Measurements from ENCODE around the gene MORN3. TPM values are rescaled to one million over a fixed set of nuclear protein-coding genes. Genes with fewer than 3 reads are reported as not detected.

Gene MORN3
- total and polyA plus RNA-seq, 10 of the 15 experiments (the other 5 are each of a cell fraction or from before 2014, with no cell fraction given), result 0.08 to 0.34 (median 0.17) TPM

GRCh38 chr12:121712461-121713256 is 43.2 kb upstream of the MORN3 start, which contains the start of gene TMEM120B (continued):
- TF ChIP-seq ZBTB33 (IDR thresholded peaks at IDR 0.05) (no peak), RUNX3 (IDR thresholded peaks at IDR 0.05; ENCODE audit: low read length) (no peak), ATF2 (IDR thresholded peaks at IDR 0.05; ENCODE audit: low read length) (no peak), IRF3 (IDR thresholded peaks at IDR 0.05) (no peak), POU2F2 (IDR thresholded peaks at IDR 0.05; ENCODE audit: borderline replicate concordance, low read depth, low read length) (peak; percentile 93), YY1 (IDR thresholded peaks at IDR 0.05; ENCODE audit: low read depth, low read length) (peak; percentile 85), SRF (IDR thresholded peaks at IDR 0.05; ENCODE audit: low read depth in 2 of 2, low read length in 2 of 2) (no peak), ATF3 (IDR thresholded peaks at IDR 0.05; ENCODE audit: borderline replicate concordance, extremely low read depth, low read depth, low read length) (no peak), SMC3 (IDR thresholded peaks at IDR 0.05; ENCODE audit: borderline replicate concordance, low read length) (no peak), RB1 (IDR thresholded peaks at IDR 0.05; ENCODE audit: borderline replicate concordance) (0 out of 2 replicates have a peak, but pooled peaks have one; percentile 44), CREM (IDR thresholded peaks at IDR 0.05; ENCODE audit: low read depth) (peak; percentile 68; the same call in 1 of the 2 replicates), BMI1 (IDR thresholded peaks at IDR 0.05; ENCODE audit: borderline replicate concordance) (no peak), CREB1 (IDR thresholded peaks at IDR 0.05; ENCODE audit: low read depth) (peak; percentile 84; the same call in 1 of the 2 replicates), NR2C2 (IDR thresholded peaks at IDR 0.05; ENCODE audit: borderline replicate concordance, control insufficient read depth, insufficient read length, low read depth) (no peak), IRF4 (IDR thresholded peaks at IDR 0.05; ENCODE audit: low read depth, low read length) (no peak), EP300 (IDR thresholded peaks at IDR 0.05; ENCODE audit: borderline replicate concordance in 1 of 2, control insufficient read depth in 1 of 2, low read depth in 2 of 2, low read length in 2 of 2) (no peak), CTCF (IDR thresholded peaks at IDR 0.05 in 2 of 3, conservative IDR thresholded peaks at IDR 0.05 in 1 of 3; ENCODE audit: control insufficient read depth in 2 of 3, extremely low read depth in 1 of 3, insufficient read depth in 1 of 3, low read depth in 3 of 3, low read length in 3 of 3) (peak in 2 of 3 experiments; percentile 19 to 31; a peak in 2 of 6 replicates), MTA2 (IDR thresholded peaks at IDR 0.05; ENCODE audit: low read depth) (no peak), NBN (IDR thresholded peaks at IDR 0.05) (no peak), ZNF274 (IDR thresholded peaks at IDR 0.05; ENCODE audit: insufficient read depth, insufficient read length) (no peak), PKNOX1 (IDR thresholded peaks at IDR 0.05) (no peak)
